ENCODE data around the gene SLC48A1.
"Not testable (repeated sequence)": the region's sequence is repeated elsewhere in the genome, so short reads cannot be mapped to it uniquely, and the experiment has no call there.

SLC48A1 gene

GRCh38 chr12:47814539-47815170 is 41.6 kb downstream of the SLC48A1 start:
- ChIA-PET CTCF (no interaction called here), POLR2A (interaction anchor here (3.9 kb wide), 1 partner anchor 14 kb away, joined by 32 read pairs; no protein-coding TSS in a partner anchor)
- DNase-seq (ENCODE audit: extremely low spot score): no peak
- no peak for TF ChIP-seq SP1 (IDR thresholded peaks at IDR 0.05)
- no peak for TF ChIP-seq BHLHE40 (IDR thresholded peaks at IDR 0.05; ENCODE audit: borderline replicate concordance)

GRCh38 chr12:47815447-47815846 is 42.4 kb downstream of the SLC48A1 start:
- DNase-seq (ENCODE audit: extremely low spot score); CTCF ChIA-PET; POLR2A ChIA-PET: not testable (repeated sequence)

- POLR2A ChIA-PET: interaction anchor here (0.7 to 1.6 kb wide), 2 partner anchors 11 to 290 kb away, joined by 3 to 5 read pairs; no protein-coding TSS in a partner anchor
Measured at GRCh38 chr12:47816403-47817271, 43.6 kb downstream of the SLC48A1 start.

GRCh38 chr12:47817272-47818006 is 44.4 kb downstream of the SLC48A1 start:
- no peak for DNase-seq (ENCODE audit: extremely low spot score)
- ChIA-PET CTCF (interaction anchor here (1.1 to 2.5 kb wide), 4 partner anchors 10 to 87 kb away, joined by 3 to 10 read pairs (median 6); partner anchors contain the start of gene VDR), POLR2A (interaction anchor here (0.7 to 1.6 kb wide), 3 partner anchors 9 to 289 kb away, joined by 3 to 5 read pairs (median 5); no protein-coding TSS in a partner anchor)
- no peak for TF ChIP-seq ARNT (IDR thresholded peaks at IDR 0.05)
- no peak for TF ChIP-seq NFRKB (IDR thresholded peaks at IDR 0.05)
- TF ChIP-seq BHLHE40 (IDR thresholded peaks at IDR 0.05; ENCODE audit: borderline replicate concordance): no peak
- TF ChIP-seq LEF1 (IDR thresholded peaks at IDR 0.05; ENCODE audit: borderline replicate concordance): no peak
- TF ChIP-seq FOXK2 (IDR thresholded peaks at IDR 0.05): no peak

More at GRCh38 chr12:47816403-47817271, 43.6 kb downstream of the SLC48A1 start:
- CTCF ChIA-PET: interaction anchor here (0.7 to 2.5 kb wide), 5 partner anchors 9 to 69 kb away, joined by 3 to 10 read pairs (median 5); no protein-coding TSS in a partner anchor
- TF ChIP-seq CTBP1 (IDR thresholded peaks at IDR 0.05; ENCODE audit: borderline replicate concordance) (no peak), SUZ12 (IDR thresholded peaks at IDR 0.05) (no peak), SP1 (IDR thresholded peaks at IDR 0.05) (no peak), TARDBP (IDR thresholded peaks at IDR 0.05) (no peak), PKNOX1 (IDR thresholded peaks at IDR 0.05) (no peak), FOXM1 (IDR thresholded peaks at IDR 0.05; ENCODE audit: borderline replicate concordance) (no peak), L3MBTL2 (conservative IDR thresholded peaks at IDR 0.05) (no peak)
- no peak for DNase-seq (ENCODE audit: extremely low spot score)

- ChIA-PET CTCF (interaction anchor here (1.0 to 2.5 kb wide), 5 partner anchors 10 to 87 kb away, joined by 3 to 10 read pairs (median 4); partner anchors contain the start of gene VDR), POLR2A (interaction anchor here (1.5 to 1.6 kb wide), 2 partner anchors 10 kb away, joined by 5 read pairs; no protein-coding TSS in a partner anchor)
- TF ChIP-seq ARNT (IDR thresholded peaks at IDR 0.05) (no peak), LEF1 (IDR thresholded peaks at IDR 0.05; ENCODE audit: borderline replicate concordance) (no peak), HDGF (IDR thresholded peaks at IDR 0.05; ENCODE audit: borderline replicate concordance) (no peak), CTBP1 (IDR thresholded peaks at IDR 0.05; ENCODE audit: borderline replicate concordance) (no peak), SP1 (IDR thresholded peaks at IDR 0.05) (no peak), ZNF384 (IDR thresholded peaks at IDR 0.05) (no peak), NFRKB (IDR thresholded peaks at IDR 0.05) (no peak), BHLHE40 (IDR thresholded peaks at IDR 0.05; ENCODE audit: borderline replicate concordance) (no peak), ELF4 (IDR thresholded peaks at IDR 0.05) (no peak), FOXK2 (IDR thresholded peaks at IDR 0.05) (no peak)
- no peak for DNase-seq (ENCODE audit: extremely low spot score)
Measured at GRCh38 chr12:47818007-47818376, 45.0 kb downstream of the SLC48A1 start.

GRCh38 chr12:47818467-47819137 is 45.6 kb downstream of the SLC48A1 start:
- TF ChIP-seq LEF1 (IDR thresholded peaks at IDR 0.05; ENCODE audit: borderline replicate concordance) (no peak), L3MBTL2 (conservative IDR thresholded peaks at IDR 0.05) (no peak), PKNOX1 (IDR thresholded peaks at IDR 0.05) (no peak), HDGF (IDR thresholded peaks at IDR 0.05; ENCODE audit: borderline replicate concordance) (no peak), SP1 (IDR thresholded peaks at IDR 0.05) (no peak), FOXK2 (IDR thresholded peaks at IDR 0.05) (no peak), NFRKB (IDR thresholded peaks at IDR 0.05) (no peak), ELF4 (IDR thresholded peaks at IDR 0.05) (no peak)
- DNase-seq (ENCODE audit: extremely low spot score): no peak
- ChIA-PET CTCF (interaction anchor here (1.0 to 2.5 kb wide), 3 partner anchors 11 to 17 kb away, joined by 3 to 8 read pairs (median 4); no protein-coding TSS in a partner anchor), POLR2A (interaction anchor here (1.5 to 3.0 kb wide), 3 partner anchors 10 to 19 kb away, joined by 5 to 11 read pairs (median 10); no protein-coding TSS in a partner anchor)

All from HEK293T (cell line).